IPS DF 6.9 (cell line): ENCODE measurements around the gene MICU1.

ENCODE experiments used
- DNase-seq: peaks from one replicate; pipeline ENCODE4 v3.0.0-alpha.2; 2013; ENCODE audit warnings: low read depth, low spot score
- H3K27ac ChIP-seq: one replicate; pipeline ENCODE4 v1.5.1; 2013; ENCODE audit warnings: low read length, control low read depth
- H3K27me3 ChIP-seq: 2 replicates; pipeline ENCODE4 v1.6.1; 2013; ENCODE audit warnings: mild to moderate bottlenecking, low read length; ENCODE audit not compliant: control insufficient read depth, insufficient read depth
- H3K36me3 ChIP-seq: 2 replicates; pipeline ENCODE4 v1.6.1; 2013; ENCODE audit warnings: low read length; ENCODE audit not compliant: control insufficient read depth, insufficient read depth
- H3K4me1 ChIP-seq: 2 replicates; pipeline ENCODE4 v1.6.1; 2013; ENCODE audit warnings: low read length; ENCODE audit not compliant: control insufficient read depth, insufficient read depth
- H3K4me3 ChIP-seq: 2 replicates; pipeline ENCODE4 v1.5.1; 2013; ENCODE audit warnings: mild to moderate bottlenecking, low read length
- H3K9me3 ChIP-seq: 2 replicates; pipeline ENCODE4 v1.6.1; 2013; ENCODE audit warnings: low read length, inconsistent platforms; ENCODE audit not compliant: control insufficient read depth, insufficient read depth
- WGBS: extraction: QIAGEN DNeasy Blood & Tissue Kit; methylation state at CpG from one replicate; pipeline ENCODE4 v1.1.7; 2013; ENCODE audit warnings: mixed read lengths, missing lambda C conversion rate; ENCODE audit not compliant: insufficient read length, insufficient coverage; 5-methylcytosine and 5-hydroxymethylcytosine counted together

Gene MICU1

DNA sequence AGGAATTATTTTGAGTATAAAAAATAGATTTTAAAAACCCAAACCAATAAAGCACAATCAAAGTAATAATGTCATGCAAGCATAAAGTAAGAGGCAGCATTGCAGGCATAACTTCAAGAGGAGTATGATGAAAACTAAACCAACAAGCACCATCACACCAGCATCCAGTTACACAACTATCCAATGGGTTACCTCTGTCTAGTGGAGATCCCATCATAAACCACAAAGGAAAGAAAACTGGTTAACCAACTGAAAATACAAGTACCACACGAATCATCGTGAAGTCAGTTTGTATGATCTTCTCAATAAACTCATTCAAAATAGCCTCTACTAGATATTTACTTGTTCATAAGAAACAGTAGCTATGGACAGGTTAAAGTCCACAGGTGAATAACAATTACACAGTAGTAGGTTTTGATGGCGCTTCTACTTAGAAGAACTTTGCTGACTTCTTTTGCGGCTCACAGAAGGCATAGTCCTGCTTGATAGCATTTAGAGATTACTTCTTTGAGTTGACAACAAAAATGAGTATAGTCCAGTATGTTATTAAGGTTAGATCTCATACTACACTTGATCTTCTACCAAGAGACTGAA is 116.6 kb downstream of the MICU1 start:
- WGBS, result no CpG with 5 or more reads among the region's 4 CpGs
- Histone ChIP-seq H3K9me3 (no peaks in the 10 kb centered on the region), H3K27me3 (no peaks in the 10 kb centered on the region), H3K27ac (no peak overlapping the region), H3K4me1 (no peaks in the 10 kb centered on the region), H3K36me3 (no peaks in the 10 kb centered on the region), H3K4me3 (no peak overlapping the region)
- DNase-seq, result no peak

- H3K27ac ChIP-seq, result no peak overlapping the region
- H3K27me3 ChIP-seq, result no peaks in the 10 kb centered on the region
- DNase-seq, result no peak
- H3K36me3 ChIP-seq, result no peaks in the 10 kb centered on the region
- no peaks in the 10 kb centered on the region for H3K4me1 ChIP-seq
- no peak overlapping the region for H3K4me3 ChIP-seq
- WGBS, result no CpG with 5 or more reads among the region's 2 CpGs
- H3K9me3 ChIP-seq, result no peaks in the 10 kb centered on the region
Observed at GRCh38 chr10:72508033-72508432, 117.8 kb downstream of the MICU1 start.

DNA sequence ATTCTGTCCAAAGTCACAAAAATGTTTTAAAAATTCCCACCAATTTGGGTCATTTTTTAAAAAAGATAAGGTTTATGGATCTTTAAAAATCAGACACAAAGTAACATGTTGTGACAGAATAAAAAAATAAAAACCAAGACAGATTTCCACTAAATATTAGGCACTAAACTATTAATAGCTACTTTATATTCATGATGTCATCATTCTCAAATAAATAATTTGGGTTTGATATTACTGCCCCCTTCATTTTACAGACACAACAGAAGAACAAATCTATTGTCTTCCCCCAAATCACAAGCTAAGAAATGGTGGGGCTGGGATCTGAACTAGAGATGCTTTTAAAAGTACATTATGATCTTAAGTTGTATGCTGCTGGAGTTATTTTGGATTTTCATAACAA is 119.4 kb downstream of the MICU1 start:
- no peak for DNase-seq
- no peaks in the 10 kb centered on the region for H3K36me3 ChIP-seq
- H3K27me3 ChIP-seq, result no peaks in the 10 kb centered on the region
- no peak overlapping the region for H3K27ac ChIP-seq
- H3K9me3 ChIP-seq, result no peaks in the 10 kb centered on the region
- no peak overlapping the region for H3K4me3 ChIP-seq
- H3K4me1 ChIP-seq, result no peaks in the 10 kb centered on the region

- WGBS, result no CpG with 5 or more reads among the region's 6 CpGs
- no peak for DNase-seq
- no peaks in the 10 kb centered on the region for H3K36me3 ChIP-seq
- H3K27ac ChIP-seq, result no peak overlapping the region
- no peak overlapping the region for H3K4me3 ChIP-seq
- no peaks in the 10 kb centered on the region for H3K4me1 ChIP-seq
- H3K27me3 ChIP-seq, result no peaks in the 10 kb centered on the region
- H3K9me3 ChIP-seq, result no peaks in the 10 kb centered on the region
Observed at GRCh38 chr10:72505435-72505834, 120.4 kb downstream of the MICU1 start.

DNA sequence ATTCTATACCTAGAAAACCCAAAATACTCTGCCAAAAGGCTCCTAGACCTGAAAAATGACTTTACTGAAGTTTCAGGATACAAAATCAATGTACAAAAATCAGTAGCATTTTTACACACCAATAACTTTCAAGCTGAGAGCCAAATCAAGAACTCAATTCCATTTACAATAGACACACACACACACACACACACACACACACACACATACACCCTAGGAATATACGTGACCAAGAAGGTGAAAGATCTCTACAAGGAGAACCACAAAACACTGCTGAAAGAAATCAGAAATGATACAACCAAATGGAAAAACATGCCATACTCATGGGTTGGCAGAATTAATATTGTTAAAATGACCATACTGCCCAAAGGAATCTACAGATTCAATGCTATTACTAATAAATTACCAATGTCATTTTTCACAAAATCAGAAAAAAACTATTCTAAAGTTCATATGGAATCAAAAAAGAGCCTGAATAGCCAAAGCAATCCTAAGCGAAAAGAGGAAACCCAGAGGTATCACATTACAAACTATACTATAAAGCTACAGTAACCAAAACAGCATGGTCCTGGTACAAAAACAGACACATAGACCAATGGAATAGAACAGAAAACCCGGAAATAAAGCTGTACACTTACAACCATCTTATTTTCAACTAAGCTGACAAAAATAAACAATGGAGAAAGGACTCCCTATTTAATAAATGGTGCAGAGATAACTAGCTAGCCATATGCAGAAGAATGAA is 122.0 kb downstream of the MICU1 start:
- no CpG with 5 or more reads among the region's 3 CpGs for WGBS
- no peak overlapping the region for H3K27ac ChIP-seq
- no peak for DNase-seq

DNA sequence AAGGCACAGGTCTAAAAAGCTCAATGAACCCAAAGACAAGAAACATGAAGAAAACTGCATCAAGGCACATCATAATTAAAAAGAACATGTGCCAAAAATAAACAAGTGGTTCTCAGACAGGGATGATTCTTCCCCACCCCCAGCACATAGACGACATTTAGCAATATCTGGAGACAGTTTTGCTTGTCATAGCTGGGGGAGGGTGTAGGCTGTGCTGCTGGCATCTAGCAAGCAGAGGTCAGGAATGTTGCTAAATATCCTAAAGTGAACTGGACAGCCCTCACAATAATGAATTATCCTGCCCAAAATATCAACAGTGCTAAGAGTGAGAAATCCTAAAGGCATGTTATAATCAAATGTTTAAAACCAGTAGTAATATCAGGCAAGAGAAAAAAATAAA is 122.6 kb downstream of the MICU1 start:
- Histone ChIP-seq H3K9me3 (no peaks in the 10 kb centered on the region), H3K4me1 (no peaks in the 10 kb centered on the region), H3K36me3 (no peaks in the 10 kb centered on the region), H3K27me3 (no peaks in the 10 kb centered on the region), H3K27ac (no peak overlapping the region), H3K4me3 (no peak overlapping the region)
- WGBS, result no CpG with 5 or more reads among the region's 1 CpG
- no peak for DNase-seq

More for the DNA sequence above, 122.0 kb downstream of the MICU1 start:
- Histone ChIP-seq H3K36me3 (no peaks in the 10 kb centered on the region), H3K4me3 (no peak overlapping the region), H3K4me1 (no peaks in the 10 kb centered on the region), H3K9me3 (no peaks in the 10 kb centered on the region), H3K27me3 (no peaks in the 10 kb centered on the region)

DNA sequence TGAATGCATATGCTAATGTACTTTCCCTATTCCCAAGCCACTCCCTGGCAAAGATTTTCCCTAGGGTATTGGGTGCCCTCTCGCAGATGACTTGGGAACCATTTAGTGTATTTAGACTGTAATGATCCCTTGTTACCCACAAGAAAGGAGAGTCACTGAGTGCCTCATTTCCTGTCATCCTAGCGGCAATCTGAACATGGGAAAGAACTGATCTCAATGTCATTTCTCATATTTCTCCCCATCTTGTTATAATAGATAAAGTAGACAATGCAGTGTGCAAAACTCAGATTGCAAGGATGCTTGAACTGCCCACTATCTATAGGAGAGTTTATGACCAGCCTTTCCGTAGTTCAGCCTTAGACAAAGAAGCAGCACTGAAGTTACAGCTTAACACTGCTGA is 123.3 kb downstream of the MICU1 start:
- no peak for DNase-seq
- no peak overlapping the region for H3K27ac ChIP-seq
- H3K4me3 ChIP-seq, result no peak overlapping the region
- no CpG with 5 or more reads among the region's 3 CpGs for WGBS
- H3K4me1 ChIP-seq, result no peaks in the 10 kb centered on the region
- no peaks in the 10 kb centered on the region for H3K9me3 ChIP-seq
- no peaks in the 10 kb centered on the region for H3K36me3 ChIP-seq
- H3K27me3 ChIP-seq, result no peaks in the 10 kb centered on the region

DNA sequence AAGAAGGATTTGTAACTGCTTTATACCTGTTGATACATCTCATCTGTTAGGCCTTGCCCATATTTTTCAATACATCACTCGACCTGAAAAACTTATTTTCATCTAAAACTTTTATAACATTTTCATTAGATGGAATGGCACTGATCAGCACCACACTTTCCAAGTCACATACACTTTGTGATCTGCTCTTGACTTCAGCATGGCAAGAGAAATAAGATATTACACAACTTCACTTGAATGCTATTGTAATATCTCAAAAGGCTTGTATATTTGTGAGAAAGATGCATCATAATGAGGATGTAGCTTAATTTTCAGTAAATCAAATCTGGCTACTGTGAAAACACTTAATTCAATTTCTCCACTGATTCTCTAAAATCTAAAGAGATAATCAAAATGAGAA is 126.2 kb downstream of the MICU1 start:
- Histone ChIP-seq H3K4me1 (no peaks in the 10 kb centered on the region), H3K9me3 (no peaks in the 10 kb centered on the region), H3K4me3 (no peak overlapping the region), H3K36me3 (no peaks in the 10 kb centered on the region), H3K27me3 (no peaks in the 10 kb centered on the region), H3K27ac (no peak overlapping the region)
- WGBS, result 100% methylated on average over 1 of the region's 1 CpG
- DNase-seq, result no peak

DNA sequence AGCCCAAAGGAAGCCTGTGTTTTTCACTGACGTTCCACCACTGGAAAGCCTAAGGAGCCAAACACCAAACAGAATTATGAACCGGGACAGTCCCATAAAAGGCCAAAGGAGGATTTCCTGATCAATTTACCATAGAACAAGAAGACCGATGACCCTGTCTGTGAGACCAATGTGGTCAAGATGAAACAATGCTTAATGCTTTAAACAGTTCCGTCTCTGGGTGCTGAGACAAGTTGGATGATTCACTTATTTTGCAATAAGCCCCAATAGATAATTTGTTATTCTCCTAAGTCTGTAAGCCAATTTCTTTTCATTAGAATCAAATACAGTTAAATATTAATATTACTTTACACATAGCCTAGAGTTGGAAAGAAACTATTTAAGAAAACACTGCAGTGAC is 134.9 kb downstream of the MICU1 start:
- Histone ChIP-seq H3K4me1 (no peaks in the 10 kb centered on the region), H3K9me3 (no peaks in the 10 kb centered on the region), H3K27ac (no peak overlapping the region), H3K4me3 (no peak overlapping the region), H3K27me3 (no peaks in the 10 kb centered on the region), H3K36me3 (no peaks in the 10 kb centered on the region)
- no peak for DNase-seq
- WGBS, result no CpG with 5 or more reads among the region's 4 CpGs

DNA sequence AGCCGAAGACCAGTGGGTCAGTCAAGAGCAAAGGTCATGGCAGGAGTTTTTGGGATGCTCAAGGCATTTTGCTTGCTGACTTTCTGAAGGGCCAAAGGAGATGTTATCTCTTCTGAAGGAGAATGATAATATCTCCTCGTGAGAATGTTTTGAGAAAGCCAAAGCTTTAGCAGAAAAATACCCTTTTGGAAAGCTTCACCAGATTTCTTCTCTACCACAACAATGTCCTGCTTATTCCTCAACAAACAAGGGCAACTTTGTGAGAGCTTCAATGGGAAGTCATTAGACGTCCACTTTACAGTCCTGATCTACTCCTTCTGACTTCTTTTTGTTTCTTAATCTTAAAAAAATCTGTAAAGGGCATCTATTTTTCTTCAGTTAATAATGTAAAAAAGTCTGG is 138.4 kb downstream of the MICU1 start:
- Histone ChIP-seq H3K27ac (no peak overlapping the region), H3K9me3 (no peaks in the 10 kb centered on the region), H3K4me1 (0 out of 2 replicates have a peak, but pooled peaks cover 1% of the 10 kb centered on the region), H3K36me3 (no peaks in the 10 kb centered on the region), H3K27me3 (no peaks in the 10 kb centered on the region), H3K4me3 (no peak overlapping the region)
- no peak for DNase-seq
- WGBS, result no CpG with 5 or more reads among the region's 3 CpGs

- Histone ChIP-seq H3K27me3 (no peaks in the 10 kb centered on the region), H3K9me3 (no peaks in the 10 kb centered on the region), H3K4me1 (0 out of 2 replicates have a peak, but pooled peaks cover 1% of the 10 kb centered on the region), H3K36me3 (no peaks in the 10 kb centered on the region), H3K27ac (no peak overlapping the region), H3K4me3 (no peak overlapping the region)
- DNase-seq, result no peak
- no CpG with 5 or more reads among the region's 4 CpGs for WGBS
Observed at GRCh38 chr10:72487116-72487515, 138.8 kb downstream of the MICU1 start.
